AG09319 (cell line): ENCODE data around the gene RPRD1B.

Experiments
- DNase-seq: peaks from one replicate; pipeline ENCODE4 v3.0.0-alpha.2; 2010; ENCODE audit warnings: low read depth; ENCODE audit errors: extremely low read depth
- TF ChIP-seq, protein P1 (sequence below): IDR thresholded peaks from 2 replicates; pipeline ENCODE4 v1.5.1; 2011; ENCODE audit warnings: low read depth, mild to moderate bottlenecking, inconsistent platforms, low read length, moderate library complexity

RPRD1B gene

DNA sequence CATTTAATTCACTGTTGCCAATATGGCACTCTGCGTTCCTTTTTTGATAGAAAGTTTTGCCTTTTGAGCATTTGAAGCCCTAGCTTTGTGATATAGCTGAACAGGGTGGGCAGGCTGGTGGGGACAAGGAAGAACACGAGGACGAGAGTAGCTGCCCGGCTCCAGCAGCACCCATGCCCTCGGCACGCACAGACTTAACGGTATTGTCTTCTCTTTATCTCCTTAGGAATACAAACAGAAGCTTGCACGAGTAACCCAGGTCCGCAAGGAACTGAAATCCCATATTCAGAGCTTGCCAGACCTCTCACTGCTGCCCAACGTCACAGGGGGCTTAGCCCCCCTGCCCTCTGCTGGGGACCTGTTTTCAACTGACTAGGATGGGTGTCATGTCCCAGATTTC is 56.0 kb downstream of the RPRD1B start:
- TF ChIP-seq, protein P1, sequence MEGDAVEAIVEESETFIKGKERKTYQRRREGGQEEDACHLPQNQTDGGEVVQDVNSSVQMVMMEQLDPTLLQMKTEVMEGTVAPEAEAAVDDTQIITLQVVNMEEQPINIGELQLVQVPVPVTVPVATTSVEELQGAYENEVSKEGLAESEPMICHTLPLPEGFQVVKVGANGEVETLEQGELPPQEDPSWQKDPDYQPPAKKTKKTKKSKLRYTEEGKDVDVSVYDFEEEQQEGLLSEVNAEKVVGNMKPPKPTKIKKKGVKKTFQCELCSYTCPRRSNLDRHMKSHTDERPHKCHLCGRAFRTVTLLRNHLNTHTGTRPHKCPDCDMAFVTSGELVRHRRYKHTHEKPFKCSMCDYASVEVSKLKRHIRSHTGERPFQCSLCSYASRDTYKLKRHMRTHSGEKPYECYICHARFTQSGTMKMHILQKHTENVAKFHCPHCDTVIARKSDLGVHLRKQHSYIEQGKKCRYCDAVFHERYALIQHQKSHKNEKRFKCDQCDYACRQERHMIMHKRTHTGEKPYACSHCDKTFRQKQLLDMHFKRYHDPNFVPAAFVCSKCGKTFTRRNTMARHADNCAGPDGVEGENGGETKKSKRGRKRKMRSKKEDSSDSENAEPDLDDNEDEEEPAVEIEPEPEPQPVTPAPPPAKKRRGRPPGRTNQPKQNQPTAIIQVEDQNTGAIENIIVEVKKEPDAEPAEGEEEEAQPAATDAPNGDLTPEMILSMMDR, result no peak
- no peak for DNase-seq

DNA sequence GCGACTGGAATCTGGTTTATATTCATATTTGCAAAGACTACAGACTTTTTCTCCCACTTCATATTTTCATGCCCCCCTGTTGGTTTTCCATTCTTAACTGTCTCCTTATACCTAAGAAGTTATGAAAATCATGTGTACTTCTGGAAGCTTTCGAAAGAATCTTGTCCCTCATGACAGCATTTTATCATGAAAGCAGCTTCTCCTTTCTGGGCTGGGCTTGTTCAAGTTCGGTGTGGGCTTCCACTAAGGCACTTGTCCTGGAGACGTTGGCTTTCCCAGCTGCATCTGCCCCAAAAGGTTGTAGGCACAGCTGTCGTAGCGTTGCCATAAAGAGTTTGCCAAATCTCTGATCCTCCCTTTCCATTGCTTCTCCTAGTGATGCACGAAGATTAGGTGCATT is 56.5 kb downstream of the RPRD1B start:
- TF ChIP-seq, protein P1, result no peak
- DNase-seq, result no peak

DNA sequence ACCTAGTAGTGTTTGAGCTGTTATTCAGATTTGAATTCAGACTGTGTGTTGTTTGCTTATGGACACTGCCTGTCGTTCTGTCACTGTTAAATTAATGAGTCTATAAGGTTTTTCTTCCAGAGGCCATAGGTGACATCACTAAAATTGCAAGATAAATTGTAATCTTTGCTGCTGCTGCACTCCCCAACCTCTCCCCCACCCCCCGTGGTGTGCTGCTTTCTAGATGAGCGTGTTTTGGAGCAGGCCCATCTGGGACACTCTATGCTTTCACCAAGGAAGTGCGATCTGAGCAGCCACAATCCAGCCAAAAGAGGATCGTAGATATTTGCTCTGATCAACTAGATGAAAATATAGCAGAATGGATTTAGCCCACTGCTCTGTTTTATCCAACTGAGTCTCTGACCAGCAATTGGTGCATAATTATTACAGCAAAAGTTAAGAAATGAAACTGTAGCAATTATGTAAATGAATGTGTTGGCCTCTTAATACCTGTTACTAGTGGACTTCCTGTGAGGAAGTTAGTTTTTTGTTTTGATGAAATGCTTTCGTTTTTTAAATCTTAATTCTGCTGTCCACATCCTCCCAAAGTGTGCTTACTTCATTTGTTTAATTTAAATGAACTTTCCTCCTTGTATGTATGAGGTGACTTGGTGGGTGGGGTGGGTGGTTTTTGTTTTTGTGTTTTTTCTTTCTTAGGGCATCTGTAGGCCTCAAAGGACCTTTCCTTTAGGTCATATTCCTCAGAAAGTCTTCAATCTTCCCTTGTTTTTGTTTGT is 58.1 kb downstream of the RPRD1B start:
- TF ChIP-seq, protein P1, result no peak
- no peak for DNase-seq

DNA sequence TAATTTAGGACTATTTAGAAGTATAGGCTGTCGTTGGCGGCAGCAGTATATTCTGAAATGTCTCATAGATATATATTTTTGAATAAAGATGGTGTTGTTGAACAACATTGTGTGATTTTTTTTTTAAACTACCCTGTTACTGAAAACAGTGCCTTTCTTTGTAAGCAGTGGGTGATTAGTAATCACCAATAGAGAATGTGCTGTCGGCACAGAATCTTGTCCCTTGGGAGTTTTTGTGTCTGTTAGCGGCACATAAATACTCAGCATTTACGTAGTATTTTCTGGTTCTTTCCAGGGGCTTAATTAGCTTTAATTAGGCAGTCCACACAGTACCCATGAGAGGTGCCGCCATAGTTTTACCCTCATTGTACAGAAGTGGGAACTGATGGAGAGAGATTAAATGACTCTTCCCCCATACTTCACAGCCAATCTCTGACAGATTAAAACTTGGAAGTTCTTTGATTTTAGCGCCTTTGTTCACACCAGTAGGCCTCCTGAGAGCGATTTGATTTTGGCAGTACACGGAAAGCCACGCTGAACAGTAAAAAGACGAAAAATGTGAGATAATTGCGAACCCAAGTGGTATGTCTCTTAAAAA is 58.8 kb downstream of the RPRD1B start:
- DNase-seq, result no peak
- TF ChIP-seq, protein P1, result no peak

DNA sequence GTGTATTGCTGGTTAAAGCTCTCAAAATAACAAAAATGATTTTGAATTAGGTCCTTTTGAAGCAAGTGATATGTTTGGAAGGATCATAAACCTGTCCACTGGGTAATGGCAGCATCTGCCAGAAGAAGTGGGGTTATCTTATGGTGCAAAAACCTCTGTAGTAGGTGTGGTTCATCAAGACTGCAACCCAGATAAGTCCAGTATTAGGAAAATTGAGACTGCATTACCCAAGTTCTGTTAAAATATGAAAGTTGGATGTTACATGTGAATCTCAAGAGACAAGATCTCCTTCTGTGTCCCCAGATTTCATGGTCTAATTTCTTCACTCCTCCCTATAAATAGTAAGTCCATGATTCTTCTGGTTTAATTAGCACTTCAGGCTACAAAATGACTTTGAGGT is 59.4 kb downstream of the RPRD1B start:
- no peak for DNase-seq
- TF ChIP-seq, protein P1, result no peak

DNA sequence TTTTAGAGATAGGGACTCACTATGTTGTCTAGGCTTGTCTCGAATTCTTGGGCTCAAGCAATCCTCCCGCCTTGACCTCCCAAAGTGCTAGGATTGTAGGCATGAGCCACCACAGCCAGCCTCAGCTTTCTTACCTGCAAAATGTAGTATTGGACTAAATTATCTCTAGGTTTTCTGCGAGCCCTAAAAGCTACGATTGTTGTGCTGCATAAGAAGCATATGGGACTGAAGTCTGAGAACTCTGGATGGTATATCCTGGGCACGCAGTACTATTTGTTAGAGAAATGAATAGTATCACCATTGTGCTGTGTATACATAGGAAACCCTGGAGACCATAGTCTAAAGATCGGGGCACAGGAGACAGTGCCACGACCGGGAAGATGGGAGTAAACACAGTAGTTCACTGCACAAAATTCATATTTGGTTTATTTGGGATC is 60.1 kb downstream of the RPRD1B start:
- no peak for DNase-seq
- TF ChIP-seq, protein P1, result no peak

DNA sequence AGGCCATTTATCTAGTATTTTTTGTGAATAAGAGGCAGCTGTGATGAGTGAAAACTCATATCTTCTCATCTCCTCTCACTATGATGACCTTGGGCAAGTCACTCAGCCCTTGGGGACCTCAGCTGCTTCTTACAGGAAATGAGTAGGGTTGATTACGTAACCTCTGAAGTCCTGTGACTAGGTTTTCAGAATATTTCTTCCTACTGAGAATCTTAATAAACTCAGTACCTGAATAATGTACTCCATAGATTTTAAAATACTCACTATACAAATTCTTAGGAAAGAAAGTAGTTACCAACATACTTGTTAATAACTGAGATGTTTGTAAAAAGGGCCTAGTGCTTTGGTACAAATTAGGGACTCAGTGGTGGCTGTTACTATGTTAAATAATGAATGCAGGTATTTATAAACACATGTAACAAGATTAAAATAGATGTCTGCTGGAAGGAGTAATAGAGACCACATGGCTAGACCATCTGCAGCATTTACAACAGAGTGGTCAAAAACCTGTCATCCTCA is 60.9 kb downstream of the RPRD1B start:
- TF ChIP-seq, protein P1, result no peak
- DNase-seq, result no peak
